ENCODE results near the gene HSD17B7.

The HSD17B7 gene

DNA sequence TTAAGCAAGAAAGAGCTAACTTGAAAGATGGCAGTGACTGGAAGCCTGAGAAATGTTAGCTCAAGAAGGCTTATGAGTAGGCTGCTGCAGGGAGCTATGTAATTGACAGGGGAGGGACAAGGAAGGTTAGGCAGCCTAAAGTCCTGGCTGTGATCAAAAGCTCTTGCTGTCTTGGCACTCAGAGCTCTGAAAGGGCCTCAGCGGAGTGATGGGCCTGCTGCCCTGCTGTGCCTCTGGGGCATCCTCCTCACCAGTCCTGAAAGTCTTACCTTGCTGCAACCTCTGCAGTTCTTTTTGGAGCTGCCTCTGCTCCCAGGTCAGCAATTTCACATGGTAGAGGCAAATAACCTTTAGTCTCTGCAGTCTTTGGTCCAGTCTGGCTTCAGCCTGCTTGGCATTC lies 68.7 kb downstream of the HSD17B7 start:
- Histone ChIP-seq H3K4me1 (ENCODE audit: control insufficient read depth, insufficient read depth, low read length) (no peaks in the 10 kb centered on the region), H3K36me3 (ENCODE audit: control insufficient read depth, insufficient read depth, low read length) (no peaks in the 10 kb centered on the region), H3K4me3 (ENCODE audit: low read length) (no peak overlapping the region), H3K27ac (ENCODE audit: low read length) (no peak overlapping the region), H3K9me3 (ENCODE audit: control insufficient read depth, insufficient read depth, low read length) (no peaks in the 10 kb centered on the region), H3K27me3 (ENCODE audit: control insufficient read depth, insufficient read depth, low read length) (no peaks in the 10 kb centered on the region)
- no peak for DNase-seq (ENCODE audit: low read depth, low spot score)
- WGBS (ENCODE audit: insufficient coverage, insufficient read length) = no CpG with 5 or more reads among the region's 1 CpG

DNA sequence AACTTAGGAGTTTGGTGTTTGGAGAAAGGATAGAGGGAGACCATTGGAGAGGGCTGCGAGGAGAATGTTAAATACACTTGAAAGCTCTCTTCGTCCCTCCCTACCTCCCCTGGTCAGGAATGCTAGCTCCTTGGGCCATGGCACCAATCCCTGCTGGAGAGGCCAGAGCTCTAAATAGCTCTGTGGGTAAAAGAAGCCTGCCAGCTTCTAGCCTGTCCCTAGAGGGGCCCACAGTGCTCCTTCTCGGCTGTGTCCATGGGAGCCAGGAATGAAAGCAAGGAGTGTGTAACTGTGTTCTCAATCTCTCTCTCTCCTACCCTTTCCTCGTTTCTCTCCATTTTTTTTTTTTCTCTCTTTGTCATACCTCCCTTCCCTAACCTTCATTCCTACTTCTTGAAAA lies 70.6 kb downstream of the HSD17B7 start, which contains the start of gene CCDC190:
TSS of gene CCDC190 (minus strand) at position 75 of the 400 bp plus-strand sequence. CDS start 1,529 bp downstream, outside the sequence.
- no peaks in the 10 kb centered on the region for H3K36me3 ChIP-seq (ENCODE audit: control insufficient read depth, insufficient read depth, low read length)
- no peak within 1 kb of the TSS for H3K27ac ChIP-seq (ENCODE audit: low read length)
- no peaks in the 10 kb centered on the region for H3K27me3 ChIP-seq (ENCODE audit: control insufficient read depth, insufficient read depth, low read length)
- H3K9me3 ChIP-seq (ENCODE audit: control insufficient read depth, insufficient read depth, low read length) = no peaks in the 10 kb centered on the region
- WGBS (ENCODE audit: insufficient coverage, insufficient read length) = no CpG with 5 or more reads among the region's 4 CpGs
- H3K4me1 ChIP-seq (ENCODE audit: control insufficient read depth, insufficient read depth, low read length) = no peaks in the 10 kb centered on the region
- H3K4me3 ChIP-seq (ENCODE audit: low read length) = no peak within 1 kb of the TSS
- DNase-seq (ENCODE audit: low read depth, low spot score) = no peak

DNA sequence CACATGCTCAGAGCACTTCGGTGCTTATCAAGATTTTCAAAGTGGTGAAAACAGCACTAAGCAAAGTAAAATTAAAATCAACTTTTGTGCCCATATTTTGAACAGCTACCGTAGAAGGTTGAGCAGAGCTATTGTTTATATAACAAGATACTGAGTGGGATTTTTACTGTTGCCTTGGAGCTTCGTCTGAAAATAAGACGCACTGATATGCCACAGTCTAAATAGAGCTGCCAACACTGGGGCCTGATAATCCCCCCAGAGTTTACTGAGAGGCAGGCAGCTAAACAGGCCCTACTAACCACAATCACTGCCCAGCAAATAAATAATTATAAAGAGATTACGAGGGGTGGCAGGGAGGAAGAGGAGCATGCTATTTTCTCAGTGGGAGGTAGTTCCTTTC lies 71.1 kb downstream of the HSD17B7 start:
- no peak overlapping the region for H3K27ac ChIP-seq (ENCODE audit: low read length)
- no peaks in the 10 kb centered on the region for H3K36me3 ChIP-seq (ENCODE audit: control insufficient read depth, insufficient read depth, low read length)
- H3K9me3 ChIP-seq (ENCODE audit: control insufficient read depth, insufficient read depth, low read length) = no peaks in the 10 kb centered on the region
- WGBS (ENCODE audit: insufficient coverage, insufficient read length) = no CpG with 5 or more reads among the region's 5 CpGs
- H3K4me3 ChIP-seq (ENCODE audit: low read length) = no peak overlapping the region
- no peak for DNase-seq (ENCODE audit: low read depth, low spot score)
- no peaks in the 10 kb centered on the region for H3K27me3 ChIP-seq (ENCODE audit: control insufficient read depth, insufficient read depth, low read length)
- no peaks in the 10 kb centered on the region for H3K4me1 ChIP-seq (ENCODE audit: control insufficient read depth, insufficient read depth, low read length)
